MM.1S (cell line): Measurements from ENCODE around the gene FBXW9.
A peak's percentile ranks its signal among the peaks of the same experiment; 100 is the strongest.

Experiments
- DNase-seq: peaks from one replicate; pipeline ENCODE4 v3.0.0-alpha.2; 2015
- H2AFZ ChIP-seq: fragments of 300-600 bp; sonication (generic); 2 replicates; pipeline ENCODE4 v1.6.0; 2016; ENCODE audit warnings: antibody characterized with exemption, low read length
- H3F3A ChIP-seq: fragments of 300-600 bp; sonication (generic); 2 replicates; pipeline ENCODE4 v1.6.1; 2016; ENCODE audit warnings: mild to moderate bottlenecking, antibody characterized with exemption, low read length, moderate library complexity, mixed read lengths; ENCODE audit not compliant: insufficient read depth
- H3K27ac ChIP-seq: fragments of 300-600 bp; sonication (generic); 2 replicates; pipeline ENCODE4 v1.5.1; 2016; ENCODE audit warnings: mild to moderate bottlenecking, low read length
- H3K27me3 ChIP-seq: fragments of 300-600 bp; sonication (generic); replicated peaks from 2 replicates; pipeline ENCODE4 v1.6.0; 2016; ENCODE audit warnings: low read length; ENCODE audit not compliant: insufficient read depth
- H3K36me3 ChIP-seq: fragments of 300-600 bp; sonication (generic); replicated peaks from 2 replicates; pipeline ENCODE4 v1.6.1; 2016; ENCODE audit warnings: mild to moderate bottlenecking, low read length, mixed read lengths; ENCODE audit not compliant: insufficient read depth
- H3K4me1 ChIP-seq: fragments of 300-600 bp; sonication (generic); 2 replicates; pipeline ENCODE4 v1.6.1; 2016; ENCODE audit warnings: low read length, mixed read lengths
- H3K4me2 ChIP-seq: fragments of 300-600 bp; sonication (generic); 2 replicates; pipeline ENCODE4 v1.6.0; 2016; ENCODE audit warnings: low read depth, low read length
- H3K4me3 ChIP-seq: fragments of 300-600 bp; sonication (generic); 2 replicates; pipeline ENCODE4 v1.5.1; 2016; ENCODE audit warnings: low read length, mixed read lengths
- H3K79me2 ChIP-seq: fragments of 300-600 bp; sonication (generic); 2 replicates; pipeline ENCODE4 v1.6.1; 2016; ENCODE audit warnings: mixed run types, low read length, mixed read lengths
- H3K9ac ChIP-seq: fragments of 300-600 bp; sonication (generic); 2 replicates; pipeline ENCODE4 v1.6.1; 2016; ENCODE audit warnings: low read length, mixed read lengths
- H3K9me2 ChIP-seq: fragments of 300-600 bp; sonication (generic); replicated peaks from 2 replicates; pipeline ENCODE4 v1.6.1; 2016; ENCODE audit warnings: mild to moderate bottlenecking, low read length, mixed read lengths; ENCODE audit not compliant: insufficient read depth
- H3K9me3 ChIP-seq: fragments of 300-600 bp; sonication (generic); replicated peaks from 2 replicates; pipeline ENCODE4 v1.6.1; 2016; ENCODE audit warnings: mild to moderate bottlenecking, low read length, mixed read lengths; ENCODE audit not compliant: insufficient read depth
- H4K20me1 ChIP-seq: fragments of 300-600 bp; sonication (generic); 2 replicates; pipeline ENCODE4 v1.6.1; 2016; ENCODE audit warnings: mild to moderate bottlenecking, low read length, moderate library complexity, mixed read lengths; ENCODE audit not compliant: insufficient read depth
- CTCF ChIP-seq: fragments of 300-600 bp; sonication (generic); IDR thresholded peaks from 2 replicates; pipeline ENCODE4 v1.5.1; 2016; ENCODE audit warnings: antibody characterized with exemption, low read length, mixed read lengths
- EZH2 ChIP-seq: fragments of 300-600 bp; sonication (generic); optimal IDR thresholded peaks from 2 replicates; pipeline ENCODE3; 2017; ENCODE audit warnings: low read depth, mild to moderate bottlenecking, antibody characterized with exemption, low read length, mixed read lengths
- EZH2phosphoT487 ChIP-seq: fragments of 300-600 bp; sonication (generic); IDR thresholded peaks from 2 replicates; pipeline ENCODE4 v1.6.1; 2018; ENCODE audit warnings: antibody characterized with exemption, low read length

The FBXW9 gene

GRCh38 chr19:12668346-12668745 is 28.1 kb downstream of the FBXW9 start:
- no peaks in the 10 kb centered on the region for H3K9me3 ChIP-seq
- H2AFZ ChIP-seq = no peak overlapping the region
- H3K9ac ChIP-seq = peak overlapping the region; percentile 96
- H3K9me2 ChIP-seq = no peaks in the 10 kb centered on the region
- H3K79me2 ChIP-seq = peaks cover 56% of the 10 kb centered on the region
- no peaks in the 10 kb centered on the region for H3K27me3 ChIP-seq
- no peaks in the 10 kb centered on the region for H3F3A ChIP-seq
- peak overlapping the region; percentile 97 for H3K4me3 ChIP-seq
- H3K36me3 ChIP-seq = no peaks in the 10 kb centered on the region
- peak overlapping the region; percentile 83 for H3K4me2 ChIP-seq
- no peak for TF ChIP-seq EZH2phosphoT487
- TF ChIP-seq CTCF = no peak
- TF ChIP-seq EZH2 = no peak
- peaks cover 22% of the 10 kb centered on the region for H3K4me1 ChIP-seq
- H3K27ac ChIP-seq = peak overlapping the region; percentile 87; the same call in 1 of the 2 replicates
- H4K20me1 ChIP-seq = no peaks in the 10 kb centered on the region
- DNase-seq = no peak

- no peak overlapping the region for H3K4me3 ChIP-seq
- no peaks in the 10 kb centered on the region for H3F3A ChIP-seq
- no peak for DNase-seq
- H4K20me1 ChIP-seq = no peaks in the 10 kb centered on the region
- H3K9me2 ChIP-seq = no peaks in the 10 kb centered on the region
- no peak overlapping the region for H3K27ac ChIP-seq
- H3K4me2 ChIP-seq = peak overlapping the region; percentile 83
- no peaks in the 10 kb centered on the region for H3K9me3 ChIP-seq
- peaks cover 22% of the 10 kb centered on the region for H3K4me1 ChIP-seq
- no peak overlapping the region for H3K9ac ChIP-seq
- H3K79me2 ChIP-seq = peaks cover 56% of the 10 kb centered on the region
- H3K36me3 ChIP-seq = no peaks in the 10 kb centered on the region
- H2AFZ ChIP-seq = no peak overlapping the region
- TF ChIP-seq CTCF (no peak), EZH2phosphoT487 (no peak), EZH2 (no peak)
- H3K27me3 ChIP-seq = no peaks in the 10 kb centered on the region
Measured at GRCh38 chr19:12667731-12668302, 28.6 kb downstream of the FBXW9 start.

- Histone ChIP-seq H2AFZ (peak within 1 kb of the TSS; percentile 95), H3K9me2 (no peaks in the 10 kb centered on the region), H3K4me2 (peak within 1 kb of the TSS; percentile 88), H3K4me3 (peak within 1 kb of the TSS; percentile 95), H3K79me2 (peaks cover 53% of the 10 kb centered on the region), H4K20me1 (no peaks in the 10 kb centered on the region), H3K27me3 (no peaks in the 10 kb centered on the region), H3K4me1 (peaks cover 22% of the 10 kb centered on the region), H3K27ac (no peak within 1 kb of the TSS), H3K9me3 (no peaks in the 10 kb centered on the region), H3F3A (no peaks in the 10 kb centered on the region), H3K9ac (peak within 1 kb of the TSS; percentile 78), H3K36me3 (no peaks in the 10 kb centered on the region)
- no peak for TF ChIP-seq EZH2
- TF ChIP-seq CTCF = no peak
- TF ChIP-seq EZH2phosphoT487 = no peak
- DNase-seq = peak; percentile 79
Measured at GRCh38 chr19:12666265-12667048, 30.0 kb downstream of the FBXW9 start, which contains the start of the genes MAN2B1 and WDR83. Gene MAN2B1 (minus strand): TSS chr19:12666742. CDS start chr19:12666701, 41 bp downstream. Gene WDR83 (plus strand): TSS chr19:12666807. CDS start chr19:12669791, 2,984 bp downstream.
